Nephron (organoid): ENCODE data around the gene ANKFN1.

Experiments used
- H3K27ac Mint-ChIP-seq, 3 experiments: 2 replicates each; pipeline ENCODE4 v1.8.0; 2020; ENCODE audit warnings: mixed read lengths in 3 of 3, mild to moderate bottlenecking in 2 of 3, moderate library complexity in 1 of 3
- H3K27me3 Mint-ChIP-seq: 2 replicates; pipeline ENCODE4 v1.8.0; 2021; ENCODE audit warnings: low read depth, mild to moderate bottlenecking, moderate library complexity, mixed read lengths
- H3K36me3 Mint-ChIP-seq: 2 replicates; pipeline ENCODE4 v1.8.0; 2020; ENCODE audit warnings: low read depth, mixed read lengths
- H3K4me1 Mint-ChIP-seq: 2 replicates; pipeline ENCODE4 v1.8.0; 2020; ENCODE audit warnings: mixed read lengths
- H3K4me3 Mint-ChIP-seq, 3 experiments: 2 replicates each; pipeline ENCODE4 v1.8.0; 2020; ENCODE audit warnings: mild to moderate bottlenecking in 3 of 3, mixed read lengths in 3 of 3, moderate library complexity in 2 of 3
- H3K9me3 Mint-ChIP-seq: 2 replicates; pipeline ENCODE4 v1.8.0; 2020; ENCODE audit warnings: mixed read lengths
- TF ChIP-seq, protein P1 (sequence below), 3 experiments: fragments of 200-600 bp; sonication (generic); IDR thresholded peaks; one replicate each; pipeline ENCODE4 v1.5.0; 2021; ENCODE audit warnings: antibody characterized with exemption in 3 of 3; ENCODE audit not compliant: unreplicated experiment in 3 of 3

The ANKFN1 gene

DNA sequence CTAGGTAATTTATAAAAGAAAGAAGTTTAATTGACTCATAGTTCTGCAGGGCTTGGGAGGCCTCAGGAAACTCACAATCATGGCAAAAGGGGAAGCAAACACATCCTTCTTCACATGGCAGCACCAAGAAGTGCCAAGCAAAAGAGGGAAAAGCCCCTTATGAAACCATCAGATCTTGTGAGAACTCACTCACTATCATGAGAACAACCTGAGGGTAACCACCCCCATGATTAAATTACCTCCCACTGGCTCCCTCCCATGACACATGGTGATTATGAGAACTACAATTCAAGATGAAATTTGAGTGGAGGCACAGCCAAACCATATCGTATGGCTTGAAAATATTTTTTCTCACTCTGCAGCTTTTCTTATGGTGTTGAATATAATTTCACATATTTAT lies 151.7 kb downstream of the ANKFN1 start:
- no peak overlapping the region for H3K4me3 Mint-ChIP-seq
- H3K9me3 Mint-ChIP-seq = peaks cover 5% of the 10 kb centered on the region
- H3K27me3 Mint-ChIP-seq = no peaks in the 10 kb centered on the region
- no peaks in the 10 kb centered on the region for H3K4me1 Mint-ChIP-seq
- no peak overlapping the region for H3K27ac Mint-ChIP-seq
- TF ChIP-seq, protein P1, sequence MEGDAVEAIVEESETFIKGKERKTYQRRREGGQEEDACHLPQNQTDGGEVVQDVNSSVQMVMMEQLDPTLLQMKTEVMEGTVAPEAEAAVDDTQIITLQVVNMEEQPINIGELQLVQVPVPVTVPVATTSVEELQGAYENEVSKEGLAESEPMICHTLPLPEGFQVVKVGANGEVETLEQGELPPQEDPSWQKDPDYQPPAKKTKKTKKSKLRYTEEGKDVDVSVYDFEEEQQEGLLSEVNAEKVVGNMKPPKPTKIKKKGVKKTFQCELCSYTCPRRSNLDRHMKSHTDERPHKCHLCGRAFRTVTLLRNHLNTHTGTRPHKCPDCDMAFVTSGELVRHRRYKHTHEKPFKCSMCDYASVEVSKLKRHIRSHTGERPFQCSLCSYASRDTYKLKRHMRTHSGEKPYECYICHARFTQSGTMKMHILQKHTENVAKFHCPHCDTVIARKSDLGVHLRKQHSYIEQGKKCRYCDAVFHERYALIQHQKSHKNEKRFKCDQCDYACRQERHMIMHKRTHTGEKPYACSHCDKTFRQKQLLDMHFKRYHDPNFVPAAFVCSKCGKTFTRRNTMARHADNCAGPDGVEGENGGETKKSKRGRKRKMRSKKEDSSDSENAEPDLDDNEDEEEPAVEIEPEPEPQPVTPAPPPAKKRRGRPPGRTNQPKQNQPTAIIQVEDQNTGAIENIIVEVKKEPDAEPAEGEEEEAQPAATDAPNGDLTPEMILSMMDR (IDR thresholded peaks at IDR 0.05; ENCODE audit: unreplicated experiment in 3 of 3) = no peak
- H3K36me3 Mint-ChIP-seq = no peaks in the 10 kb centered on the region

DNA sequence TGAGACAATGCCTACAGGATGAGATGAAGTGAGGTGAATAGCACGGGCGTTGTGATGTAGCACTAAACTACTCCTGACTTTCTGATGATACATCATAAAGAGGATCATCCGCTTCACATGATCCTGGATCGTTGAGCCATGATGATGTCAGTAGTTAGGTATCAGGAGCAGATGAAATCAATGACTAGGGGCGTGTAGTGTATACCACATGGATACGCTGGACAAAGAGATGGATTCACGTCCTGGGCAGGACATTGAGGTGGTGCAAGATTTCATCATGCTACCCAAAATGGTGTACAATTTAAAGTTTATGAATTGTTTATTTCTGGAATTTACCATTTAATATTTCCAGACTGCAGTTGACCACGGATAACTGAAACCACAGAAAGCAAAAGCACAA lies 156.6 kb downstream of the ANKFN1 start:
- Mint-ChIP-seq H3K36me3 (no peaks in the 10 kb centered on the region), H3K4me3 (no peak overlapping the region), H3K27me3 (no peaks in the 10 kb centered on the region), H3K27ac (no peak overlapping the region), H3K4me1 (no peaks in the 10 kb centered on the region), H3K9me3 (peaks cover 5% of the 10 kb centered on the region)
- TF ChIP-seq, protein P1 (IDR thresholded peaks at IDR 0.05; ENCODE audit: unreplicated experiment in 3 of 3) = no peak

DNA sequence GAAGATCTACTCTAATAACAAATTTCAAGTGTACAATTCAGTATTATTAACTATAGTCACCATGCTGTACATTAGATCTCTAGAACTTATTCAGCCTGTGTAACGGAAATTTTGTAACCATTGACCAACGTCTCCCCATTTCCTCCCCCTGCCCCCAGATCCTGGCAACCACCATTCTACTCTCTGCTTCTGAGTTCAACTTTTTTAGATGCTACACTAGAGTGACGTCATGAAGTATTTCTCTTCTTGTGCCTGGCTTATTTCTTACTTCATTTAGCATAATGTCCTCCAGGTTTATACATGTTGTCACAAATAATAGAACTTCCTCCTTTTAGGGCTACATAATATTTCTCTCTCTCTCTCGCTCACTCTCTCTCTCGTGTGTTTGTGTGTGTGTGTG lies 157.5 kb downstream of the ANKFN1 start:
- H3K4me1 Mint-ChIP-seq = no peaks in the 10 kb centered on the region
- TF ChIP-seq, protein P1 (IDR thresholded peaks at IDR 0.05; ENCODE audit: unreplicated experiment in 3 of 3) = no peak
- H3K27me3 Mint-ChIP-seq = no peaks in the 10 kb centered on the region
- H3K36me3 Mint-ChIP-seq = no peaks in the 10 kb centered on the region
- no peak overlapping the region for H3K4me3 Mint-ChIP-seq
- H3K9me3 Mint-ChIP-seq = peaks cover 5% of the 10 kb centered on the region
- no peak overlapping the region for H3K27ac Mint-ChIP-seq

DNA sequence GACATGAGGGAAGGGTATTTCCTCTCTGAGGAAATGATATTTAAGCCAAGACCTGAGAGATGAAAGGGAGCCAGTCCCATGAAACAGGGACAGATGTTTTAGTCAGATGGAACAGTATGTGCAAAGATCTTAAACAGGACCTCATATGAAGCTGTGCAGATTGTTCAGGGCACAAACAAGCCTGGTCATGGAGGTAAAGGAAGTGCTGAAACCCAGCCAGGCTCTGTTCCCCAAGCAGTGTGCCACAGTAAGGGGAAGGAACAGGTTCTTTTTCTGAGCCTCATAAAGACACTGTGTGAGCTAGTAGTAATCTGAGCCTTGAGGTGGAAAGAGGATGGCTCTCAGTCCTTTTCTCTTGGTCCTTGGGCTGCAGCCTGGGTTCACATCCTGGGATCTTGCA lies 159.9 kb downstream of the ANKFN1 start:
- Mint-ChIP-seq H3K4me1 (peaks cover 12% of the 10 kb centered on the region), H3K4me3 (no peak overlapping the region), H3K27ac (no peak overlapping the region), H3K36me3 (no peaks in the 10 kb centered on the region), H3K9me3 (no peaks in the 10 kb centered on the region), H3K27me3 (no peaks in the 10 kb centered on the region)
- TF ChIP-seq, protein P1 (IDR thresholded peaks at IDR 0.05; ENCODE audit: unreplicated experiment in 3 of 3) = no peak

DNA sequence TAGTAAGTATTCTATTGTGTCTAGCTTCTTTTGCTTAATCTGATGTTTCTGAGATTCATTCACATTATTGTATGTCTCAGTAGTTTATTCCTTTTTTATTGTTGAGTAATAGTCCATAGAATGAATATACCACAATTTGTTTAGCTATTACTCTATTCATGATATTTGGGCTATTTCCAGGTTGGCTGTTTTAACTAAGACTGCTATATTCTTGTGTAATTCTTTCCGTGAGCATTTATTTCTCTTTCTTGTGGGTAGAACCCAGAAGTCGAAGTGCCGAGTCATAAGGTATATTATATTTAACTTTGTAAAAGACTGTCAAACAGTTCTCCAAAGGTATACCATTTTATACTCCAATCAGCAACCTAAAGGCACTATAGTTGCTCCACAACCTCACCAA lies 160.8 kb downstream of the ANKFN1 start:
- no peaks in the 10 kb centered on the region for H3K9me3 Mint-ChIP-seq
- TF ChIP-seq, protein P1 (IDR thresholded peaks at IDR 0.05; ENCODE audit: unreplicated experiment in 3 of 3) = no peak
- H3K4me1 Mint-ChIP-seq = peaks cover 12% of the 10 kb centered on the region
- no peak overlapping the region for H3K27ac Mint-ChIP-seq
- H3K27me3 Mint-ChIP-seq = no peaks in the 10 kb centered on the region
- no peaks in the 10 kb centered on the region for H3K36me3 Mint-ChIP-seq
- no peak overlapping the region for H3K4me3 Mint-ChIP-seq

DNA sequence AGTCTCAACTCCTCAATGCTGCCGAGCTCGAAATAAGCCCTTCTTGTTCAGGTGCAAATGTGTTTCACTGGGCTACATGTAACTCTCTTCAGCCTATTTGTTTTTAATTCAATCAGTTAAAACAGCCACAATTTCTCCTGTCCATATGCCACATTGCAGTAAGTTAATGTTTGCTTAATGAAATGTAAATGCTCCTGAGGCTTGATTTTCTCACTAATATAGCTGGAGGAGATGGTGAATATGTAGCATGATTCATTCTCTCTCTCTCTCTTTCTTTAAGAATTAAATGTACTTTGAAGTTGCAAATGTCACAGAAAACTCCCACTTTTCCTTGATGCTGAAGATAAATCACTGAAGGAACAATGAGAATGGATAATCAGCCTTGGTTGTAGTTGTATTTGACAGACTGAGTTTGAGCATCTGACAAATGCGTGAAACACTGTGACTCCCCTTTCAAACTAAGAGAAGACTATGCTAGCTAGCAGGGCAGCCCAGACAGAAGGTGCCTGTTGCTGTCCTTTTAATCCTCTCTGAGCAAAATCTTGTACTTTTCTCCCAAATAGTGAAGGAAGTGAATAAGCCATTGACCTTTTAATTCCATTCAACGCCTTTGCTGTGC lies 161.8 kb downstream of the ANKFN1 start:
- TF ChIP-seq, protein P1 (IDR thresholded peaks at IDR 0.05; ENCODE audit: unreplicated experiment in 3 of 3) = no peak
- Mint-ChIP-seq H3K4me1 (peaks cover 12% of the 10 kb centered on the region), H3K27me3 (no peaks in the 10 kb centered on the region), H3K9me3 (no peaks in the 10 kb centered on the region), H3K4me3 (no peak overlapping the region), H3K27ac (no peak overlapping the region), H3K36me3 (no peaks in the 10 kb centered on the region)
